ENCODE measurements around the gene MRTFA. TPM values are rescaled to one million over a fixed set of nuclear protein-coding genes. Genes with fewer than 3 reads are reported as not detected.

The MRTFA gene
- total RNA-seq, 1 donor from 2014 or later: 71.3 TPM

- intact Hi-C loops (cut with micrococcal nuclease): no loop called here
Observed at GRCh38 chr22:40415531-40416266, 220.8 kb downstream of the MRTFA start.

GRCh38 chr22:40414838-40415505 lies 221.5 kb downstream of the MRTFA start:
- intact Hi-C loops (cut with micrococcal nuclease): no loop called here

GRCh38 chr22:40414311-40414710 lies 222.2 kb downstream of the MRTFA start:
- intact Hi-C loops (cut with micrococcal nuclease): no loop called here

GRCh38 chr22:40413873-40414272 lies 222.6 kb downstream of the MRTFA start:
- intact Hi-C loops (cut with micrococcal nuclease): no loop called here

- intact Hi-C loops (cut with micrococcal nuclease): no loop called here
Observed at GRCh38 chr22:40412441-40412840, 224.1 kb downstream of the MRTFA start.

GRCh38 chr22:40411506-40411861 lies 225.0 kb downstream of the MRTFA start:
- intact Hi-C loops (cut with micrococcal nuclease): no loop called here

- intact Hi-C loops (cut with micrococcal nuclease): no loop called here
Observed at GRCh38 chr22:40410731-40411505, 225.6 kb downstream of the MRTFA start.

GRCh38 chr22:40410272-40410671 lies 226.2 kb downstream of the MRTFA start:
- intact Hi-C loops (cut with micrococcal nuclease): no loop called here

GRCh38 chr22:40409613-40410113 lies 226.9 kb downstream of the MRTFA start:
- intact Hi-C loops (cut with micrococcal nuclease): no loop called here

- intact Hi-C loops (cut with micrococcal nuclease): no loop called here
Observed at GRCh38 chr22:40408718-40409612, 227.6 kb downstream of the MRTFA start.

- intact Hi-C loops (cut with micrococcal nuclease): no loop called here
Observed at GRCh38 chr22:40407831-40408717, 228.4 kb downstream of the MRTFA start.

- intact Hi-C loops (cut with micrococcal nuclease): no loop called here
Observed at GRCh38 chr22:40407021-40407761, 229.3 kb downstream of the MRTFA start.

- intact Hi-C loops (cut with micrococcal nuclease): no loop called here
Observed at GRCh38 chr22:40406063-40406890, 230.2 kb downstream of the MRTFA start.

- intact Hi-C loops (cut with micrococcal nuclease): no loop called here
Observed at GRCh38 chr22:40405178-40406062, 231.1 kb downstream of the MRTFA start.

- intact Hi-C loops (cut with micrococcal nuclease): no loop called here
Observed at GRCh38 chr22:40404251-40405177, 232.0 kb downstream of the MRTFA start.

- intact Hi-C loops (cut with micrococcal nuclease): no loop called here
Observed at GRCh38 chr22:40403651-40404050, 232.9 kb downstream of the MRTFA start.

Measured in T-helper 2 cell treated with Interferon-gamma antibody and Interleukin-4, amounts not matched to agents 100 ng/mL and 5 ng/mL, for 36 hours (primary cell).